EL (cell line): ENCODE data around the gene MCM9.

ENCODE experiments used
- DNase-seq: peaks from one replicate; pipeline ENCODE4 v3.0.0-alpha.2; 2016

Gene MCM9

GRCh38 chr6:118788702-118789101 lies 146.3 kb downstream of the MCM9 start:
- DNase-seq = no peak

- DNase-seq = peak; percentile 35
These were observed 147.1 kb downstream of the MCM9 start for GRCh38 chr6:118787724-118788423.

- DNase-seq = no peak
These were observed 148.1 kb downstream of the MCM9 start for GRCh38 chr6:118786596-118787453.

- no peak for DNase-seq
These were observed 149.4 kb downstream of the MCM9 start for GRCh38 chr6:118785601-118786000.

- DNase-seq = no peak
These were observed 150.3 kb downstream of the MCM9 start for GRCh38 chr6:118784641-118785164.

GRCh38 chr6:118783931-118784550 lies 150.9 kb downstream of the MCM9 start:
- DNase-seq = peak; percentile 29

GRCh38 chr6:118782651-118783050 lies 152.3 kb downstream of the MCM9 start:
- no peak for DNase-seq

- DNase-seq = peak; percentile 18
These were observed 153.1 kb downstream of the MCM9 start for GRCh38 chr6:118781897-118782296.

GRCh38 chr6:118780668-118781067 lies 154.3 kb downstream of the MCM9 start:
- DNase-seq = no peak

GRCh38 chr6:118776607-118777549 lies 158.1 kb downstream of the MCM9 start:
- DNase-seq = peak; percentile 75

- DNase-seq = no peak
These were observed 159.6 kb downstream of the MCM9 start for GRCh38 chr6:118775381-118775780.

GRCh38 chr6:118774581-118774980 lies 160.4 kb downstream of the MCM9 start:
- DNase-seq = no peak

- no peak for DNase-seq
These were observed 162.1 kb downstream of the MCM9 start for GRCh38 chr6:118772886-118773285.

GRCh38 chr6:118771253-118771652 lies 163.7 kb downstream of the MCM9 start:
- DNase-seq = no peak

- DNase-seq = no peak
These were observed 164.1 kb downstream of the MCM9 start for GRCh38 chr6:118770835-118771234.

GRCh38 chr6:118770112-118770788 lies 164.7 kb downstream of the MCM9 start:
- DNase-seq = no peak

- no peak for DNase-seq
These were observed 166.0 kb downstream of the MCM9 start for GRCh38 chr6:118768904-118769325.

GRCh38 chr6:118768441-118768840 lies 166.5 kb downstream of the MCM9 start:
- no peak for DNase-seq

- DNase-seq = peak; percentile 53
These were observed 169.6 kb downstream of the MCM9 start for GRCh38 chr6:118765316-118765715.

GRCh38 chr6:118764766-118765165 lies 170.2 kb downstream of the MCM9 start:
- no peak for DNase-seq
